ENCODE measurements around the gene TMA7. TPM values are rescaled to one million over a fixed set of nuclear protein-coding genes. Genes with fewer than 3 reads are reported as not detected.

The TMA7 gene
- total RNA-seq, 2 donors from 2014 or later = 190 to 238 TPM

DNA sequence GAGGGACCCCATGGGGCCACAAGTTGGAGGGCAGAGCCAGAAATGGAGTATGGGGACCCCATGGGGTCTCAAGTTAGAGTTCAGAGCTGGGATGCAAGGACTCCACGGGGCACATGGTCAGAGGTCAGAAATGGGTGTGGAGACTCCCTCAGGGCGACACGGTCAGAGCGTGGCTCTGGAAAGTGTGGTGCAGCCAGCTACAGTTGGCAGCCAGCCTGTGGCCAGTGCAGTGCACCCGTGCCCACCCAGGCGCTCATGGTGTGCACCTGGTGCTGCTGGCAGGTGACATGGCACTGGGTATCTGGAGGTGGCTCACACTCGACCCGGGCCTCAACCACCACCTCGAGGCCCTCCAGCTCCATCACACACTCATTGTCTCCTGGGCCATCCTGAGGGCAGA, 21.4 kb upstream of the TMA7 start:
- intact Hi-C loops (cut with DNase I) = no loop called here
- DNase-seq (no peak), ATAC-seq (no peak)

GRCh38 chr3:48419149-48419548, 20.9 kb upstream of the TMA7 start:
- DNase-seq (no peak), ATAC-seq (no peak)
- intact Hi-C loops (cut with DNase I) = no loop called here

GRCh38 chr3:48419597-48419996, 20.5 kb upstream of the TMA7 start:
- no peak for DNase-seq
- no peak for ATAC-seq
- intact Hi-C loops (cut with DNase I) = no loop called here

GRCh38 chr3:48420561-48420960, 19.5 kb upstream of the TMA7 start:
- intact Hi-C loops (cut with DNase I) = no loop called here
- ATAC-seq (no peak), DNase-seq (no peak)

- intact Hi-C loops (cut with DNase I) = no loop called here
- ATAC-seq (no peak), DNase-seq (no peak)
These were observed 17.8 kb upstream of the TMA7 start for GRCh38 chr3:48422272-48422671.

- intact Hi-C loops (cut with DNase I) = no loop called here
- ATAC-seq = no peak
- no peak for DNase-seq
These were observed 17.4 kb upstream of the TMA7 start for GRCh38 chr3:48422681-48423080.

DNA sequence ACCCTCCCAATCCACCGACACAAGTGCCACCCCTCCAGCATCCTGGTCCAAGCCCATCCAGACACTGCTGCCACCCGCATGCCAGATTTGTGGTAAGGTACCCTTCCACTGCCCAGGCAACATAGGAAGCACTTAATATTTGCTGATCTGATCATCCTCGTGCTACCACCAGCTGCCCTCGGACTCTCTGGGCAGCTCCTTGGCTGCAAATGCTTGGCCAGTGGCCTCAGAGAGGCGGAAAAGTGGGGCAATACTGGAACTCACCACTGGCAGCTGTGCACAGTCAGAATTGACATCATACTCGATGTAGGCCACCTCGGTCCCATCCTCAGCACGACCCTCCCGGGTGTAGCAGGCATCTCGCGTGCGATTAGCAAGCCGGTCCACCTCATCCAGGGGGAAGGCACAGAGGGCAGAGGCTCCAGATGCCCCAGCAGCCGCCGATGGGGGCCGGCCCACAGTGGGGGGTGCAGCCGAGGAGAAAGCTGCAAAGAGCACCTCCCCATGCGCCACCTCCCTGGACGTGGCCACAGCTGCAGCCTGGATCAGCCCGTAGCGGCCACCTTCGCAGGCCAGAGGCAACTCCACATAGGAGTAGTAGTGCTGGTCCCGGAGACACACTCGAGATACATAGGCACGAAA, 16.7 kb upstream of the TMA7 start:
- DNase-seq (no peak), ATAC-seq (no peak)
- intact Hi-C loops (cut with DNase I) = no loop called here

GRCh38 chr3:48423883-48424695, 16.0 kb upstream of the TMA7 start:
- no peak for ATAC-seq
- no peak for DNase-seq
- intact Hi-C loops (cut with DNase I) = no loop called here

- intact Hi-C loops (cut with DNase I) = no loop called here
- DNase-seq = peak; percentile 50
- peak; percentile 9 to 45 for ATAC-seq
These were observed 14.7 kb upstream of the TMA7 start for GRCh38 chr3:48425281-48425812.

DNA sequence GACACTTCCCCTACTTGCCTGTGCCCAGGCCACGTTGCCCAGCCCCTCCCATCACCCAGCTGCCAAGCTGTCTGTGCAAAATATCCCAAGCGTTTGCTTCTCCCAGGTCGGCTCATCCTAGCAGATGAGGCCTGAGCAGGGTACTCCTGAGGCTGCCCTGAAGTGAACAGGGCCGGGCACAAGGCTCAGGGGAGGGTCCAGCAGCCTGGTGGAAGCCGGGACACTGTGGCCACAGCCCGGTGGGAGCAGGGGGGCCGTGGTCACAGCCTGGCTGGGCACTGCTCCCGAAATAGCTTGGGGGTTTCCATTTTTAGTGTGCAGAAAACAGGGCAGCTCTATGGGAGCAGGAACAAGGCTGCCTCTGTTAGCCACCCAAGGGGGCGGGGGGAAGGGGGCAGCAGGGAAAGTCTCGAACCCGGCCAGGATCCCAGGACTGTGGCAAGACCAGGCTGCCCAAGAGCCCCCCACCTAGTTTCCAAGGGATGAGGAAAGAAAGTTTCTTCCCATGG, 13.6 kb upstream of the TMA7 start:
- intact Hi-C loops (cut with DNase I) = no loop called here
- peak; percentile 56 for DNase-seq
- ATAC-seq = peak; percentile 28 to 54

DNA sequence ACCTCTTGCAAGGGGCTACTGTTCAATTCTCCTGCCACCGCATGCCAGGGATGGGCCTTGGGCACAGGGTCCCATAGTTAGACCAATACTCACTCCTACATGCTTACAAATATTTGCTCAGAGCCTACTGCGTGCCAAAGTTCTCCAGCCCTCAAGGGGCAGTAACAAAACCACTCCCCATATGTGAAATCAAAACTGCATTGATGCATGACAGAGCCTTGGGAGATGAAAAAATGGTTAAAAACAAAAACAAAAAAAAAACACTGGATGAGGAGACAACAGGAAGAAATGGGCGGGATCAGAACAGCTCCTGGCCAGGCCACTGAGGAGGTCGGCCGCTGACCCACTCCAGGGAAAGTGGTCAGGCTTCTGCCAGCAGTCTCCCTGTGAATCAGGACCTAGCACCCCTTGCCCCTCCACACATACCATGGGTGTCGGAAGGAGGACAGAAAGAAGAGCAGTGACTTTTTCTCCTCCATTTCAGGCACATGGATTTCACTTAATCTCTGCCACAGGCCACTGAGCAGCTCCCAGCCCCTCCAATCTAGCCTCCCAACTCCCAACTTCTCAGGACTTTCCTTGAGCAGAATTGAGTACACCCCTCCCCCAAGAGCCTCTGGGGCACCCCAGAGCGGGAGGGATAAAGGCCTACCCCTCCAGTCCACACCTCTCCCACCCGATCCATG, 13.0 kb upstream of the TMA7 start:
- no peak for ATAC-seq
- intact Hi-C loops (cut with DNase I) = no loop called here
- DNase-seq = no peak

DNA sequence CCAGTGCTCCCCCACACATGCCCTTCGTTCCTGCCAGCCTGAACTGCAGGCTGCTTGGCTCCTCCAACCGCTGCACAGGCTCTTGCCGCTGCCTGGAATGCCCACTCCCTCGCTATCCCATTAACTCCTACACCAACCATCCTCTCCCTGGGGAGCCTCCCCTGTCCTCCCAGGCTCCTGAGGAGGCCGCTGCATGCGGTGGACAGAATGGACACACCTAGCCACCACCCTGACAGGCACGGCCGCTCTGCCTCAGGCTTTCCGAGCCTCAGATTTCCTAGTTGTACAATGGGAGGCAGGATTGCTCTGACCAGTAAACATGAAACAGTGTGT, 12.5 kb upstream of the TMA7 start:
- intact Hi-C loops (cut with DNase I) = no loop called here
- peak in 1 of 2 donors; percentile 24 for ATAC-seq
- no peak for DNase-seq

GRCh38 chr3:48428088-48428571, 11.9 kb upstream of the TMA7 start:
- intact Hi-C loops (cut with DNase I) = no loop called here
- DNase-seq = no peak
- ATAC-seq = no peak

GRCh38 chr3:48428572-48429316, 11.3 kb upstream of the TMA7 start:
- DNase-seq = peak; percentile 57
- ATAC-seq = peak; percentile 13 to 36
- intact Hi-C loops (cut with DNase I) = no loop called here

DNA sequence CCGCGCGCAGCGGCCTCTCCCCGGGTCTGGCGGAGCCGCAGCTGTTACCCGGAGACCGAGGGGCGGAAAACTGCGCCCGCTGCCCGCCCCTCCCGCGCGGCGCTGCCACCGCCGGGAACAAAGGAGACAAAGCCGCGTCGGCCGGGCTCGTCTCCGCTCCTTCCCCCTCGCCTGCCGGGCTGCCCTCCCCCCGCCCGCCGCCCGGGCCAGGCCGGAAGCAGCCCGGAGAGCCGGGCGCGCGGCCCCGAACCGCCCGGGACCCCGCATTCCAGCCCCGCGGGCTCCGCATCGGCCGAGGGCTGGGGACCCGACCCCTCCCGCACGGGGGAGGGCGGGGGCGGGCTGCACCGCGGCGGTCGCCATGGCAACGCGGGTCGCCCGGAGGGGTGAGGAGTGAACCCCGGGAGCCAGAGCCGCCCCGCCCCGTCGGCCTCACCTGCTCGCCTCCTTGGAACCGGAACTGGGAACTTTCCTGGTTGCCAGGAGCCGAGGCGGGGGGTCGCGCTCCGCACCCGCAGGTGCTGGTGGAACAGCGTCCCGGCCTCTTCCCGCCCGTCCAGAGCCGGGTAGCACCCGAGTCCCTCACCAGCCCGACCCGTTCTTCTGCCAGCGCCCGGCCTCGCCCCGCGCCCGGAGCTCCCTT, 10.6 kb upstream of the TMA7 start:
- intact Hi-C loops (cut with DNase I) = no loop called here
- ATAC-seq = peak; percentile 33 to 54
- DNase-seq = peak; percentile 66

DNA sequence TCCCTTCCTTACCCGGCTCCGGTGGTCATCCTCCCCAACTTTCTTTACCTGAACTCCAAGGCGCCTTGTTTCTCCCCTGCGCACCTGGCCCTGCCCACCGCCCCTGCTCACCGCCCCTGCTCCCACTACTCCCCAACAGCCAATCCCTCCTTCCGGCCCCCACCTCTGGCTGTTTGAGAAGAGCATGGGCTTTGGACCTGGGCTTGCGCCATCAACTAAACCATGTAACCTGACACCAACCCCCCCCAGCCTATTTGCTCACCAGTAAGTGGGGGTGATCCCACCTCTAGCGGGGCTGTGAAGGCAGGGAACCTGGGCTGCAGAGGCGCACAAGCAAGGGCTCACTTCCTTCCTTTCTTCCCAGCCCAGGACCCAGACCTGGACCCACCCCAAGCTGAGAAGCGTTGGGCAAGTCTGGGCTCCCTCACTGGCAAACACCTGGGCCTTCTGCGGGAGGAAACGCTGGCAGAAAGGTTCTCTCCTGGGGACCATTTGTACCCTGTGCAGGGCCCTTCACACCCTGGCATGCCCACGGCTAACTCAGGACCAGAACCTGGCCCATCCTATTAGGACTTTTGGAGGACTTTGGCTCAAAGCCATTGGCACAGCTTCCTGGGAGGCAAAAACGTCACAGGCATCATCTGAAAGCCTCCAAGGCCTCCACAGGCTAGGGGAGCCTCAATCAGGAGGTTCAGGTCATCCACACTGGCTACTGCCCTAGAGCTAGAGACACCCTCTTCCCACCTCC, 9.9 kb upstream of the TMA7 start, which contains the start of gene PLXNB1:
Gene PLXNB1 (minus strand): TSS at position 127 of the 748 bp plus-strand sequence. CDS start 5,475 bp downstream, outside the sequence.
- intact Hi-C loops (cut with DNase I) = no loop called here
- DNase-seq = peak; percentile 66
- peak; percentile 21 to 30 for ATAC-seq

DNA sequence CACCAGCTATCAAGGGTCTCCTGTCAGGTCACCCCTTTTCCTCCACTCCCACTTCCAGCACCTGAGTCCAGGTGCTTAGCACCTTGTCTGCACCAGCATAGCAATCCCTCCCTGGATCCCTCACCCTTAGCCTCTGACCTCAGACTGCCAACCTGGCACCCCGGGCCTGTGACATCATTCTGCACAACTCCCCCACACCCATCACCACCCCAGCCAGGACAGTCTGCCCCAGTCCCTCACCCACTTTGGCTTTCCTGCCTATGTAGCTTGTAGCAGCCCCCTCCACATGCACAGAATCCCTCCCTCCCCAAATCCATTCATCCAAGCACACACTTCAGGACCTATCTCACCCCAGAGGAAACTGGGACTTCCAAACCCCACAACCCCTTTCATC, 9.4 kb upstream of the TMA7 start:
- ATAC-seq = no peak
- no peak for DNase-seq
- intact Hi-C loops (cut with DNase I) = no loop called here

Data from left cardiac atrium (tissue), 4 donors.